Lung (tissue), 13 donors: Measurements from ENCODE around the gene ARIH2. TPM values are rescaled to one million over a fixed set of nuclear protein-coding genes. Genes with fewer than 3 reads are reported as not detected.

Source experiments
- ATAC-seq: fragments of 200-7000 bp; cut with Tn5 transposase; one replicate; pipeline ENCODE4 v1.9.1; 2020; ENCODE audit warnings: moderate number of reproducible peaks; ENCODE audit not compliant: insufficient read depth, low FRiP score
- DNase-seq, 3 donors: peaks; one replicate each; pipeline ENCODE4 v3.0.0-alpha.2; 2013 to 2017
- H3K27ac ChIP-seq, 2 donors: one replicate each; pipeline ENCODE4 v1.5.1; 2013; ENCODE audit warnings: mild to moderate bottlenecking in 2 of 2, moderate library complexity in 2 of 2, control low read depth in 1 of 2, inconsistent platforms in 1 of 2, low read depth in 1 of 2, low read length in 1 of 2
- H3K27me3 ChIP-seq, 3 donors: one replicate each; pipeline ENCODE4 v1.5.1; 2013; ENCODE audit warnings: low read length in 2 of 3; ENCODE audit not compliant: control insufficient read depth in 3 of 3, insufficient read depth in 3 of 3
- H3K36me3 ChIP-seq, 4 donors: one replicate each; pipeline ENCODE4 v1.5.1; 2013; ENCODE audit warnings: low read length in 4 of 4, mild to moderate bottlenecking in 1 of 4, moderate library complexity in 1 of 4; ENCODE audit not compliant: control insufficient read depth in 4 of 4, insufficient read depth in 4 of 4
- H3K4me1 ChIP-seq, 5 donors: one replicate each; pipeline ENCODE4 v1.5.1; 2013; ENCODE audit warnings: low read length in 5 of 5, mild to moderate bottlenecking in 2 of 5, moderate library complexity in 1 of 5; ENCODE audit not compliant: control insufficient read depth in 5 of 5, insufficient read depth in 5 of 5
- H3K4me3 ChIP-seq: one replicate; pipeline ENCODE4 v1.5.1; 2013; ENCODE audit warnings: mild to moderate bottlenecking, control low read depth, moderate library complexity
- H3K9ac ChIP-seq, 2 donors: one replicate each; pipeline ENCODE4 v1.5.1; 2013; ENCODE audit warnings: low read length in 2 of 2, control low read depth in 1 of 2; ENCODE audit not compliant: insufficient read depth in 1 of 2
- H3K9me3 ChIP-seq, 4 donors: one replicate each; pipeline ENCODE4 v1.5.1; 2013; ENCODE audit warnings: low read length in 3 of 4, mild to moderate bottlenecking in 1 of 4, moderate library complexity in 1 of 4; ENCODE audit not compliant: control insufficient read depth in 4 of 4, insufficient read depth in 3 of 4
- WGBS, 2 donors: extraction: QIAGEN DNeasy Blood & Tissue Kit; methylation state at CpG; one replicate each; pipeline ENCODE4 v1.1.7; 2013; 5-methylcytosine and 5-hydroxymethylcytosine counted together
- polyA plus RNA-seq, 2 donors: library from polyadenylated mRNA; stranded (reverse); fragments of 200-250 nt; gene quantifications; one replicate each; pipeline ENCODE4 v1.2.1, GENCODE V29; 2013
- small RNA-seq: library from RNA; depleted of rRNA; stranded (forward); fragments of <200 nt; gene quantifications from one replicate; pipeline ENCODE3, GENCODE V24; 2014; ENCODE audit warnings: low replicate concordance
- total RNA-seq, 2 donors: library from RNA; depleted of rRNA in 1 of 2; stranded (reverse); fragments of >200 nt in 1 of 2; gene quantifications; one replicate each; pipeline ENCODE4 v1.2.1, GENCODE V29; 2014 to 2021
- TF ChIP-seq, protein P1 (sequence below): IDR thresholded peaks from 2 replicates; pipeline ENCODE4 v1.5.1; 2012; ENCODE audit warnings: mild to moderate bottlenecking; ENCODE audit errors: control extremely low read depth, extremely low read depth
- donor health status: control.
- donor health status: control.
- donor health status: Bipolar disorder and iron deficiency.
- donor health status: healthy.
- donor health status: DM: yes; HTN: yes; CAD: no.

ARIH2 gene
- total and polyA plus RNA-seq, 4 donors = 33.1 to 97.6 (median 65.6) TPM

- DNase-seq (peak in 1 of 3 donors; percentile 30), ATAC-seq (no peak)
- H3K27me3 ChIP-seq = no peaks in the 10 kb centered on the region
- peaks cover 5 to 21% (median 7%) of the 10 kb centered on the region in 5 donors for H3K4me1 ChIP-seq
- no peaks in the 10 kb centered on the region for H3K9me3 ChIP-seq
- TF ChIP-seq, protein P1, sequence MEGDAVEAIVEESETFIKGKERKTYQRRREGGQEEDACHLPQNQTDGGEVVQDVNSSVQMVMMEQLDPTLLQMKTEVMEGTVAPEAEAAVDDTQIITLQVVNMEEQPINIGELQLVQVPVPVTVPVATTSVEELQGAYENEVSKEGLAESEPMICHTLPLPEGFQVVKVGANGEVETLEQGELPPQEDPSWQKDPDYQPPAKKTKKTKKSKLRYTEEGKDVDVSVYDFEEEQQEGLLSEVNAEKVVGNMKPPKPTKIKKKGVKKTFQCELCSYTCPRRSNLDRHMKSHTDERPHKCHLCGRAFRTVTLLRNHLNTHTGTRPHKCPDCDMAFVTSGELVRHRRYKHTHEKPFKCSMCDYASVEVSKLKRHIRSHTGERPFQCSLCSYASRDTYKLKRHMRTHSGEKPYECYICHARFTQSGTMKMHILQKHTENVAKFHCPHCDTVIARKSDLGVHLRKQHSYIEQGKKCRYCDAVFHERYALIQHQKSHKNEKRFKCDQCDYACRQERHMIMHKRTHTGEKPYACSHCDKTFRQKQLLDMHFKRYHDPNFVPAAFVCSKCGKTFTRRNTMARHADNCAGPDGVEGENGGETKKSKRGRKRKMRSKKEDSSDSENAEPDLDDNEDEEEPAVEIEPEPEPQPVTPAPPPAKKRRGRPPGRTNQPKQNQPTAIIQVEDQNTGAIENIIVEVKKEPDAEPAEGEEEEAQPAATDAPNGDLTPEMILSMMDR = no peak
- no peak overlapping the region for H3K27ac ChIP-seq
- peaks cover 5 to 36% (median 34%) of the 10 kb centered on the region in 4 donors for H3K36me3 ChIP-seq
- no peak overlapping the region for H3K4me3 ChIP-seq
- WGBS, 2 donors = 91 to 97% methylated on average over 6 of the region's 6 CpGs
- no peak overlapping the region for H3K9ac ChIP-seq
Measured at GRCh38 chr3:49032646-49033304, 114.1 kb downstream of the ARIH2 start.

DNA sequence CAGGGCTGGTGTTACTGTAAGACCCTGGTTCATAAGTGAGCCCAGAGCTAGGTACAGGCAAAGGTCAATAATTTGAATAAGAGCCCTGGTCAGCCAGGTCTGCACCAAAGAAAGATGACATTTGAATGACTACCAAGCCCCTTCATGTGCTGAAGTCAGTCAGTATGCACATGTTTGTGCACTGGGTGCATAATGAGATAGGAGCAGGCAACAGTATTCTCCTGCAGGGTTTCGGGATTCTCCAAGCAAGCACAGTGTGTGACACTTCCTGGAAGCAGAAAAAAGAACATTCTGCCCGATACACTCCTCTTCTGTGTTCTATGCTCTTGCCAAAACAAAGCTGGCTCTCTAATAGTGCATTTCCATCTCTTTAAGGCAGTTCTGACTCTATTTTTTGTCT is 116.0 kb downstream of the ARIH2 start:
- ATAC-seq = no peak
- Histone ChIP-seq H3K9me3 (no peaks in the 10 kb centered on the region), H3K4me1 (peaks cover 0 to 6% (median 0%) of the 10 kb centered on the region in 5 donors), H3K4me3 (no peak overlapping the region), H3K36me3 (peaks cover 5 to 38% (median 33%) of the 10 kb centered on the region in 4 donors), H3K9ac (no peak overlapping the region), H3K27me3 (no peaks in the 10 kb centered on the region), H3K27ac (no peak overlapping the region)
- no peak for DNase-seq
- 96 to 100% methylated on average over 2 of the region's 2 CpGs for whole genome bisulfite sequencing, 2 donors
- TF ChIP-seq, protein P1 = no peak

DNA sequence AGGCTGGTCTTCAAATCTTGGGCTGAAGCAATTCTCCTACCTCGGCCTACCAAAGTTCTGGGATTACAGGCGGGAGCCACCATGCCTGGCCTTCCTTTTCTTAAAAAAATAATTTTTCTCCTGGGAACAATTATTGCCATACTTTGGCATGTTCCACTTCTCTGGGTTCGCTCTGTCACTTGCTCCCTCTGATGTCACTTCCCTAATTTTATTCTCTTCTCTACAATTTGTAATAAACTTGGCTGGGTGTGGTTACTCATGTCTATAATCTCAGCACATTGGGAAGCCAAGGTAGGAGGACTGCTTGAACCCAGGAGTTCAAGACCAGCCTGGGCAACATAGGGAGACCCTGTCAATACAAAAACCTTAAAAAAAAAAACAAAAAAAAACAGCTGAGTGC is 116.6 kb downstream of the ARIH2 start:
- Histone ChIP-seq H3K36me3 (peaks cover 8 to 39% (median 35%) of the 10 kb centered on the region in 4 donors), H3K4me1 (peaks cover 0 to 5% (median 0%) of the 10 kb centered on the region in 5 donors), H3K27ac (no peak overlapping the region), H3K4me3 (no peak overlapping the region), H3K27me3 (no peaks in the 10 kb centered on the region), H3K9ac (no peak overlapping the region), H3K9me3 (no peaks in the 10 kb centered on the region)
- no peak for ATAC-seq
- WGBS, 2 donors = 69 to 91% methylated on average over 3 of the region's 3 CpGs
- no peak for DNase-seq
- TF ChIP-seq, protein P1 = no peak

Small RNAs within 50 kb of the gene (small RNA-seq; reads per million reads assigned to genes)
- gene MIR191 = 4,388 reads per million, percentile 100 among the genes with 10 or more reads in this experiment
- 71.3 reads per million, percentile 98 among the genes with 10 or more reads in this experiment for gene MIR425

Other genes with a start within 250 kb of the ARIH2 start
- 10 to 100 TPM; 10.2 to 22.0 TPM for gene NCKIPSD, start 232.9 kb upstream of the ARIH2 start, total RNA-seq
- 10 to 100 TPM in 1 of 2 donors, 1 to 10 TPM in 1; 9.0 to 13.0 TPM for gene NCKIPSD, start 232.9 kb upstream of the ARIH2 start, polyA plus RNA-seq
- gene IP6K2, start 201.6 kb upstream of the ARIH2 start, total RNA-seq = 100 to 1,000 TPM in 1 of 2 donors, 10 to 100 TPM in 1; 54.3 to 128 TPM
- gene IP6K2, start 201.6 kb upstream of the ARIH2 start, polyA plus RNA-seq = 10 to 100 TPM; 55.2 to 67.6 TPM
- 10 to 100 TPM; 24.2 to 72.8 TPM for gene PRKAR2A, start 71.0 kb upstream of the ARIH2 start, total RNA-seq
- 10 to 100 TPM; 10.3 to 16.7 TPM for gene PRKAR2A, start 71.0 kb upstream of the ARIH2 start, polyA plus RNA-seq
- 10 to 100 TPM in 1 of 2 donors, 1 to 10 TPM in 1; 8.1 to 19.3 TPM for gene SLC25A20, start 20.0 kb upstream of the ARIH2 start, total RNA-seq
- gene SLC25A20, start 20.0 kb upstream of the ARIH2 start, polyA plus RNA-seq = 10 to 100 TPM; 12.1 to 17.1 TPM
- 10 to 100 TPM; 58.8 to 66.4 TPM for gene P4HTM, start 71.4 kb downstream of the ARIH2 start, total RNA-seq
- gene P4HTM, start 71.4 kb downstream of the ARIH2 start, polyA plus RNA-seq = 10 to 100 TPM; 36.0 to 36.2 TPM
- 100 to 1,000 TPM in 1 of 2 donors, 10 to 100 TPM in 1; 88.7 to 138 TPM for gene WDR6, start 88.5 kb downstream of the ARIH2 start, total RNA-seq
- 100 to 1,000 TPM in 1 of 2 donors, 10 to 100 TPM in 1; 80.3 to 130 TPM for gene WDR6, start 88.5 kb downstream of the ARIH2 start, polyA plus RNA-seq
- 10 to 100 TPM; 37.7 to 39.5 TPM for gene DALRD3, start 99.7 kb downstream of the ARIH2 start, total RNA-seq
- 10 to 100 TPM; 24.3 to 28.8 TPM for gene DALRD3, start 99.7 kb downstream of the ARIH2 start, polyA plus RNA-seq
- gene NDUFAF3, start 103.3 kb downstream of the ARIH2 start, total RNA-seq = 100 to 1,000 TPM in 1 of 2 donors, 10 to 100 TPM in 1; 49.9 to 115 TPM
- gene NDUFAF3, start 103.3 kb downstream of the ARIH2 start, polyA plus RNA-seq = 100 to 1,000 TPM; 105 to 143 TPM
- 100 to 1,000 TPM; 166 to 216 TPM for gene IMPDH2, start 110.6 kb downstream of the ARIH2 start, total RNA-seq
- 100 to 1,000 TPM; 129 to 154 TPM for gene IMPDH2, start 110.6 kb downstream of the ARIH2 start, polyA plus RNA-seq
- gene QRICH1, start 175.2 kb downstream of the ARIH2 start, total RNA-seq = 10 to 100 TPM; 67.7 to 76.0 TPM
- 10 to 100 TPM; 35.1 to 38.2 TPM for gene QRICH1, start 175.2 kb downstream of the ARIH2 start, polyA plus RNA-seq
- 100 to 1,000 TPM; 191 to 223 TPM for gene QARS1, start 185.9 kb downstream of the ARIH2 start, total RNA-seq
- gene QARS1, start 185.9 kb downstream of the ARIH2 start, polyA plus RNA-seq = 100 to 1,000 TPM; 172 to 234 TPM
- 10 to 100 TPM; 49.9 to 63.1 TPM for gene USP19, start 202.0 kb downstream of the ARIH2 start, total RNA-seq
- gene USP19, start 202.0 kb downstream of the ARIH2 start, polyA plus RNA-seq = 10 to 100 TPM; 20.3 to 30.2 TPM
- gene LAMB2, start 214.2 kb downstream of the ARIH2 start, total RNA-seq = 100 to 1,000 TPM; 291 to 616 TPM
- 100 to 1,000 TPM; 153 to 331 TPM for gene LAMB2, start 214.2 kb downstream of the ARIH2 start, polyA plus RNA-seq
- 10 to 100 TPM; 13.9 to 23.8 TPM for gene CCDC71, start 247.5 kb downstream of the ARIH2 start, total RNA-seq
- 10 to 100 TPM; 16.3 to 29.3 TPM for gene CCDC71, start 247.5 kb downstream of the ARIH2 start, polyA plus RNA-seq